WERI-Rb-1 (cell line): Measurements from ENCODE around the gene ULK4.
"Not testable (repeated sequence)": the region's sequence is repeated elsewhere in the genome, so short reads cannot be mapped to it uniquely, and the experiment has no call there.

Source experiments
- DNase-seq: peaks from one replicate; pipeline ENCODE4 v3.0.0-alpha.2; 2020
- H3K27ac ChIP-seq: fragments of 250-450 bp; sonication (Bioruptor Pico); 2 replicates; pipeline ENCODE4 v1.5.1; 2020; ENCODE audit warnings: mild to moderate bottlenecking, moderate library complexity
- H3K27me3 ChIP-seq: fragments of 250-450 bp; sonication (Bioruptor Pico); 2 replicates; pipeline ENCODE4 v1.5.1; 2021; ENCODE audit warnings: mild to moderate bottlenecking, low read depth, moderate library complexity; ENCODE audit not compliant: insufficient read depth, severe bottlenecking
- H3K36me3 ChIP-seq: fragments of 250-450 bp; sonication (Bioruptor Pico); 2 replicates; pipeline ENCODE4 v1.5.1; 2020; ENCODE audit warnings: mild to moderate bottlenecking, moderate library complexity
- H3K4me3 ChIP-seq: 2 replicates; pipeline ENCODE4 v1.5.1; 2011; ENCODE audit warnings: low read depth, mild to moderate bottlenecking, control low read depth, low read length
- H3K9me3 ChIP-seq: fragments of 250-450 bp; sonication (Bioruptor Pico); 2 replicates; pipeline ENCODE4 v1.5.1; 2021; ENCODE audit warnings: mild to moderate bottlenecking, moderate library complexity; ENCODE audit not compliant: severe bottlenecking
- TF ChIP-seq, protein P1 (sequence below): IDR thresholded peaks from 2 replicates; pipeline ENCODE4 v1.5.1; 2011; ENCODE audit warnings: low read depth, mild to moderate bottlenecking, control low read depth, inconsistent platforms, low read length

The ULK4 gene

DNA sequence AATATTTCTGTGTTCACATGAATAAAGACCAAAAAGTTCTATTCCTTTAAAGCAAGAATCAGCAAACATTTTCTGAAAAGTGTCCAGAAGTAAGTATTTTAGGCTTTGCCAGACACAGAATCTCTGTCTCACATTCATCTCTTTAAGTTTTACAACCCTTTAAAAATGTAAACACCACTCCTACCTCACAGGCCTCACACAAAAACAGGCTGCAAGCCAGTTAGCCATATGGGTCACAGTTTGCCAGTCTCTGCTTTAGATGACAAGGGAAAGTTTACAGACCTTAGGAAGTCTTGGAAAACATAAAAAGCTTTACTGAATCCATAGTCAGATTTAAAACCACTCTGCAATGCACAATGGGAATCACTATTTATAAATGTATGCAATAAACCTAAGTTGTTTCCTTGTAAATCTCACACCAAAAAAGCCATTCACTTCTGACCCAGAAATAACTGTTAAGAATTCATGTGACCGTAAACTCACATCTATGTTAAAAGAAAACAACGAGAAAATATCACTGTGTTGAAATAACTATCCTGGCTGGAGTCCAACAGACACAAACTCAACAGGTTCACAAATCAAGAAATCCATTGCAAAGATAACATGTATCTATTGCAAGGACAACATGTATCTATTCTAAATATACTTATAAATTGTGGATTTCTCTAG lies 308.2 kb downstream of the ULK4 start:
- DNase-seq, result no peak
- H3K9me3 ChIP-seq, result no peaks in the 10 kb centered on the region
- no peak overlapping the region for H3K27ac ChIP-seq

DNA sequence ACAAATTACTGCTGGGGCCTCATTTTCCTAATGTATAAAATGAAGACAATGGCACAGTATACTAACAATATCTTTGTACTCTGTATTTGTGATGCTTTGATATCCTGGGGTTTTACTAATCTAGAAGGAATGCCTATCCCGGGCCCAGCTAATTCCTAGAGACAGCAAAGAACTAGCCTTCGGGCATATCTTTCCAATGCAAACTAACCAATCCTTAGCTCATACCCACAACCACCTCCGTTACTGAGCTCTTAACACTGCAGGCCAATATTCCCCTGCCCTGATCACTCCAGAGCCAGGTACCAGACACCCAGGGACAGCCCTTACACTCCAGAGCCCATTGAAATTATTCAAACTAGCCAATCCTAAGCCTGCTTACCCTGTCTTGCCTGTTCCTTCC lies 309.0 kb downstream of the ULK4 start:
- Histone ChIP-seq H3K9me3 (no peaks in the 10 kb centered on the region), H3K27me3 (no peaks in the 10 kb centered on the region), H3K27ac (no peak overlapping the region), H3K36me3 (no peaks in the 10 kb centered on the region), H3K4me3 (no peak overlapping the region)
- no peak for DNase-seq
- TF ChIP-seq, protein P1, sequence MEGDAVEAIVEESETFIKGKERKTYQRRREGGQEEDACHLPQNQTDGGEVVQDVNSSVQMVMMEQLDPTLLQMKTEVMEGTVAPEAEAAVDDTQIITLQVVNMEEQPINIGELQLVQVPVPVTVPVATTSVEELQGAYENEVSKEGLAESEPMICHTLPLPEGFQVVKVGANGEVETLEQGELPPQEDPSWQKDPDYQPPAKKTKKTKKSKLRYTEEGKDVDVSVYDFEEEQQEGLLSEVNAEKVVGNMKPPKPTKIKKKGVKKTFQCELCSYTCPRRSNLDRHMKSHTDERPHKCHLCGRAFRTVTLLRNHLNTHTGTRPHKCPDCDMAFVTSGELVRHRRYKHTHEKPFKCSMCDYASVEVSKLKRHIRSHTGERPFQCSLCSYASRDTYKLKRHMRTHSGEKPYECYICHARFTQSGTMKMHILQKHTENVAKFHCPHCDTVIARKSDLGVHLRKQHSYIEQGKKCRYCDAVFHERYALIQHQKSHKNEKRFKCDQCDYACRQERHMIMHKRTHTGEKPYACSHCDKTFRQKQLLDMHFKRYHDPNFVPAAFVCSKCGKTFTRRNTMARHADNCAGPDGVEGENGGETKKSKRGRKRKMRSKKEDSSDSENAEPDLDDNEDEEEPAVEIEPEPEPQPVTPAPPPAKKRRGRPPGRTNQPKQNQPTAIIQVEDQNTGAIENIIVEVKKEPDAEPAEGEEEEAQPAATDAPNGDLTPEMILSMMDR, result no peak

More for the DNA sequence above, 308.2 kb downstream of the ULK4 start:
- Histone ChIP-seq H3K36me3 (no peaks in the 10 kb centered on the region), H3K27me3 (no peaks in the 10 kb centered on the region), H3K4me3 (no peak overlapping the region)
- TF ChIP-seq, protein P1, result no peak

DNA sequence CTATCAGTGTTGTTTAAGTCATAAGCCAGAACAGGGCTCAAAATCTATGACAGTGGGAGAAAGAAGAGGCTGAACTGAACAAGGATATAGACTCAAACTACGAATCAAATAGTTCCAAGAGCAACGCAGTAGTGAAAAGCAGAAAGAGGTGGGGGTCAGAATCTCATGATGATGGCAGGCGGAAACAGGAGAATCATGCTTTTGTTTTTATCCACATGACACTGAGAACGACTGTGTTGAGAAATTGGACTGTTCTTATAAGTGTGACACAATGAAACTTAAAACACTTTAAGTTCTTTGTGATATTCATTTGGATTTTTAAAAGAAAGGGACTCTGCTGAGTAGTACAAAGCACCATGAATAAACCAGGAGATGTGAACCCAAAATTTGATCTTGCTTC lies 309.4 kb downstream of the ULK4 start:
- no peak overlapping the region for H3K4me3 ChIP-seq

DNA sequence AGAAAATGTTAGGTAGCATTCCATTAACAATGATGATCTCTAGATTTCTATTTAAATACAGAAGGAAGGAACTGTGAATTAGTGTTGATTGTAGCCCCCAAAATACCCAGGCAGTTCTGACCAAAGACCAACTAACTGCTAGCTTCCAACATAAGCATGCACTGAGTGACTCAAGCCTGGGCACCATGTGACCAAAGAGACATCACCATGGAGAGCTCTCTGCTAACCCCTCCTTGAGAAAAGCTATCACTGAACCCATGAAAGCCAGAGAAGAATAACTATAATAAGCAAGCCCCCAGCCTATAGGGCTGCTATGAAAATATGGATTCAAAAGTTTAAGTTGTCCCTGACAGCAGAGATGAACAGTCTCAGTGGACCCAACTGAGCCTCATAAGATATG lies 310.2 kb downstream of the ULK4 start:
- Histone ChIP-seq H3K9me3 (peaks cover 5% of the 10 kb centered on the region), H3K27ac (no peak overlapping the region), H3K27me3 (no peaks in the 10 kb centered on the region), H3K36me3 (no peaks in the 10 kb centered on the region), H3K4me3 (no peak overlapping the region)
- DNase-seq, result no peak
- TF ChIP-seq, protein P1, result no peak

More for the DNA sequence above, 309.4 kb downstream of the ULK4 start:
- H3K27ac ChIP-seq, result no peak overlapping the region
- peaks cover 3% of the 10 kb centered on the region for H3K9me3 ChIP-seq
- no peaks in the 10 kb centered on the region for H3K27me3 ChIP-seq
- TF ChIP-seq, protein P1, result no peak
- DNase-seq, result no peak
- H3K36me3 ChIP-seq, result no peaks in the 10 kb centered on the region

DNA sequence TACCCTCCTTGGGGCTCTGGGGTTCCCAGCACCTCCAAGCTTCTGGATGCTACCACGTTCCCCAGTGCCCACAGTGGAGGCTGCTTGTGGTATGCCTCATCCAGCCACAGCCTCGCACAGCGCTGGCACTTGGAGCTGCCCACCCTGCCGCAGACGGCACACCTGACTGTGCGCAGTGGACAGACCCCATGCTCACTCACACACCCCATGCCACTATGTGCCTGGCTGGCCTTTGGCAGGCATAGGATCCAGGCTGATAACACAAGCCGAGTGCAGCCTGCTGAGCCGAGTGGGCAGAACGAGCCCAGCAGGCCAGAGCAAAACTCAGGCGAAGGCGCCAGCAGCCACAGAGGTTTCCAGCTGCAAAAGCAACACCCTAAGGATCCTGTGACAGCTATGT lies 311.5 kb downstream of the ULK4 start:
- Histone ChIP-seq H3K36me3 (no peaks in the 10 kb centered on the region), H3K9me3 (peaks cover 5% of the 10 kb centered on the region), H3K27me3 (no peaks in the 10 kb centered on the region), H3K27ac (no peak overlapping the region), H3K4me3 (no peak overlapping the region)
- TF ChIP-seq, protein P1, result no peak
- DNase-seq, result no peak

DNA sequence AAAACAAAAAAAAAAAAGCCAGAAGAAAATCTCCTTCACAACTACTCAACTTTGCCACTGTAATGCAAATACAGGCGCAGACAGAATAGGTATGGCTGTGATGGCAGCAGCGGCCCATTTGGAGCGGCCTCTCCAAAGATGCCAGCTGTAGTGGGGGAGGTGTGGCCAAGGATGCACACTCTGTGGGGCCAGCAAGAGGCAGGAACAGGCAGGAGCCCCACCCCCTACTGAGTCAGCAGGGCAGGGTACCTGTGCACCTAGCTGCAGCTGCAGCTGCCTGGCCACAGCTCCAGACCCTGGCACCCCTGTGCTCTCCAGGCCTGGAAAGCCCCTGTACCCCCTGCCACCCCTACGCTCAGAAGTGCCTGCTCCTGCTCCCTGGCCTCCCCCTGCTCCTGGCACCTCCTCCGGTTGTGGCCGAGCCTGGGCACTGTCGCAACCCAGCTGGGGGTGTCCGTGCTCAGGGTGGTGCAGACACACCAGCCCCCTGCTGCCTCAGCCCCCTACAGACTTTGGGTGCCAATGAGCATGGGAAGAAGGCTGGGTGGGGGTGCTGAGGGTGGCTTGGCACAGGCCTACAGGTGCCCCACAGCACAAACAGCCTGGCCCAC lies 312.7 kb downstream of the ULK4 start:
- Histone ChIP-seq H3K4me3 (no peak overlapping the region), H3K36me3 (no peaks in the 10 kb centered on the region), H3K27me3 (no peaks in the 10 kb centered on the region), H3K27ac (no peak overlapping the region), H3K9me3 (peaks cover 5% of the 10 kb centered on the region)
- TF ChIP-seq, protein P1, result no peak
- DNase-seq, result no peak

DNA sequence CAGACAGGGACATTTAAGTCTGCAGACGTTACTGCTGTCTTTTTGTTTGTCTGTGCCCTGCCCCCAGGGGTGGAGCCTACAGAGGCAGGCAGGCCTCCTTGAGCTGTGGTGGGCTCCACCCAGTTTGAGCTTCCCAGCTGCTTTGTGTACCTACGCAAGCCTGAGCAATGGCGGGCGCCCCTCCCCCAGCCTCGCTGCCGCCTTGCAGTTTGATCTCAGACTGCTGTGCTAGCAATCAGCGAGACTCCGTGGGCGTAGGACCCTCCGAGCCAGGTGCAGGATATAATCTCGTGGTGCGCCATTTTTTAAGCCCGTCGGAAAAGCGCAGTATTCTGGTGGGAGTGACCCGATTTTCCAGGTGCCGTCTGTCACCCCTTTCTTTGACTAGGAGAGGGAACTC lies 314.2 kb downstream of the ULK4 start:
- not testable (repeated sequence) for H3K27ac ChIP-seq, H3K36me3 ChIP-seq, H3K4me3 ChIP-seq, H3K9me3 ChIP-seq, DNase-seq, H3K27me3 ChIP-seq
